Body of pancreas (tissue), 4 donors: Measurements from ENCODE around the gene PTPRT.

Source experiments
- POLR2A ChIP-seq, 3 donors: fragments of 450-650 bp; IDR thresholded peaks; one replicate each; pipeline ENCODE4 v1.6.1; 2016; ENCODE audit warnings: antibody characterized with exemption in 3 of 3, mild to moderate bottlenecking in 2 of 3
- TF ChIP-seq, protein P1 (sequence below), 7 experiments: fragments of 450-650 bp in 4 of 7; fragments of 200-600 bp in 3 of 7; sonication (generic) in 3 of 7; IDR thresholded peaks; one replicate each; pipeline ENCODE4 v1.5.1; 2016 to 2019; ENCODE audit warnings: antibody characterized with exemption in 7 of 7

DNA sequence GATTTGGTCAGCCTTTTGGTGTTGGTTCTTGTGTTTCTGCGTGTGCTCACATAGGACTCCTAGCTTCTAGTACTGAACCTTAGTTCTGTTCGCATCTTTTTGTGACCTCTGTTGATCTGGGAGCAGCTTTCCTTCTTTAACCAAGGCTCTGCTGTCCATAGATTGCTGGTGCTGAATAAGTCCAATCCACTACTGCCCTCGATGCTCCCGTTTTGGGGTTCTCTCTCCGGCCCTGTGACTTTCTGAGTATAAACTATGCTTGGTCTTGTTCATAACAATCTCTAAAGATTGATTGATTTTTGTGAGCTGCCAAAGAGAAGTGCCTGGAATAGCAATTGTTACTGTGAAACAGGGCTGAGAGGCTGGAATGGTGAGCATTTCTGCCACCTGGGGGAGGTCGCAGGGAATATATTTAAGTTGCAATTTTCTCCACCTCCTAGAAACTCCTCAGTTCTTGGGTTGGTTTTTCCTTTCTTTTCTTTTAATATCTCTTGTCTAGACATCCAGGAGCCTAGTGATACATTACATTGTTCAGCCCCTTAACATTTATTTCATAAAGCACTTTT lies 1148.6 kb downstream of the PTPRT start:
- TF ChIP-seq, protein P1, sequence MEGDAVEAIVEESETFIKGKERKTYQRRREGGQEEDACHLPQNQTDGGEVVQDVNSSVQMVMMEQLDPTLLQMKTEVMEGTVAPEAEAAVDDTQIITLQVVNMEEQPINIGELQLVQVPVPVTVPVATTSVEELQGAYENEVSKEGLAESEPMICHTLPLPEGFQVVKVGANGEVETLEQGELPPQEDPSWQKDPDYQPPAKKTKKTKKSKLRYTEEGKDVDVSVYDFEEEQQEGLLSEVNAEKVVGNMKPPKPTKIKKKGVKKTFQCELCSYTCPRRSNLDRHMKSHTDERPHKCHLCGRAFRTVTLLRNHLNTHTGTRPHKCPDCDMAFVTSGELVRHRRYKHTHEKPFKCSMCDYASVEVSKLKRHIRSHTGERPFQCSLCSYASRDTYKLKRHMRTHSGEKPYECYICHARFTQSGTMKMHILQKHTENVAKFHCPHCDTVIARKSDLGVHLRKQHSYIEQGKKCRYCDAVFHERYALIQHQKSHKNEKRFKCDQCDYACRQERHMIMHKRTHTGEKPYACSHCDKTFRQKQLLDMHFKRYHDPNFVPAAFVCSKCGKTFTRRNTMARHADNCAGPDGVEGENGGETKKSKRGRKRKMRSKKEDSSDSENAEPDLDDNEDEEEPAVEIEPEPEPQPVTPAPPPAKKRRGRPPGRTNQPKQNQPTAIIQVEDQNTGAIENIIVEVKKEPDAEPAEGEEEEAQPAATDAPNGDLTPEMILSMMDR (IDR thresholded peaks at IDR 0.05) = peak in 1 of 7 experiments; percentile 7
- no peak for TF ChIP-seq POLR2A (IDR thresholded peaks at IDR 0.05)
